22Rv1 (cell line): Measurements from ENCODE around the gene TMPO.

Experiments used
- ZFX ChIP-seq: fragments of 450-650 bp; IDR thresholded peaks from 2 replicates; pipeline ENCODE4 v1.6.1; 2017; ENCODE audit warnings: antibody characterized with exemption, borderline replicate concordance
- TF ChIP-seq, protein P1 (sequence below): fragments of 450-650 bp; IDR thresholded peaks from 2 replicates; pipeline ENCODE4 v1.5.1; 2017; ENCODE audit warnings: mild to moderate bottlenecking

GRCh38 chr12:98593351-98594049 is 78.1 kb downstream of the TMPO start, which contains the start of gene SLC25A3:
- TF ChIP-seq, protein P1, sequence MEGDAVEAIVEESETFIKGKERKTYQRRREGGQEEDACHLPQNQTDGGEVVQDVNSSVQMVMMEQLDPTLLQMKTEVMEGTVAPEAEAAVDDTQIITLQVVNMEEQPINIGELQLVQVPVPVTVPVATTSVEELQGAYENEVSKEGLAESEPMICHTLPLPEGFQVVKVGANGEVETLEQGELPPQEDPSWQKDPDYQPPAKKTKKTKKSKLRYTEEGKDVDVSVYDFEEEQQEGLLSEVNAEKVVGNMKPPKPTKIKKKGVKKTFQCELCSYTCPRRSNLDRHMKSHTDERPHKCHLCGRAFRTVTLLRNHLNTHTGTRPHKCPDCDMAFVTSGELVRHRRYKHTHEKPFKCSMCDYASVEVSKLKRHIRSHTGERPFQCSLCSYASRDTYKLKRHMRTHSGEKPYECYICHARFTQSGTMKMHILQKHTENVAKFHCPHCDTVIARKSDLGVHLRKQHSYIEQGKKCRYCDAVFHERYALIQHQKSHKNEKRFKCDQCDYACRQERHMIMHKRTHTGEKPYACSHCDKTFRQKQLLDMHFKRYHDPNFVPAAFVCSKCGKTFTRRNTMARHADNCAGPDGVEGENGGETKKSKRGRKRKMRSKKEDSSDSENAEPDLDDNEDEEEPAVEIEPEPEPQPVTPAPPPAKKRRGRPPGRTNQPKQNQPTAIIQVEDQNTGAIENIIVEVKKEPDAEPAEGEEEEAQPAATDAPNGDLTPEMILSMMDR: no peak
- TF ChIP-seq ZFX: no peak
